Karpas-422 (cell line): Measurements from ENCODE around the gene MYO5C. TPM values are rescaled to one million over a fixed set of nuclear protein-coding genes. Genes with fewer than 3 reads are reported as not detected.

Experiments
- DNase-seq: peaks from one replicate; pipeline ENCODE4 v3.0.0-alpha.2; 2015
- H2AFZ ChIP-seq: fragments of 200-600 bp; sonication (generic); 2 replicates; pipeline ENCODE4 v1.6.1; 2014; ENCODE audit warnings: antibody characterized with exemption, low read length, mixed read lengths
- H3K27ac ChIP-seq: fragments of 200-600 bp; sonication (generic); 2 replicates; pipeline ENCODE4 v1.5.1; 2014; ENCODE audit warnings: mild to moderate bottlenecking, low read length, moderate library complexity
- H3K27me3 ChIP-seq: fragments of 200-600 bp; sonication (generic); 2 replicates; pipeline ENCODE4 v1.6.1; 2014; ENCODE audit warnings: low read length, mixed read lengths
- H3K36me3 ChIP-seq: fragments of 200-600 bp; sonication (generic); 2 replicates; pipeline ENCODE4 v1.6.1; 2014; ENCODE audit warnings: low read length, mixed read lengths; ENCODE audit not compliant: insufficient read depth
- H3K4me1 ChIP-seq: fragments of 200-600 bp; sonication (generic); 2 replicates; pipeline ENCODE4 v1.6.1; 2014; ENCODE audit warnings: mild to moderate bottlenecking, low read length, mixed read lengths
- H3K4me2 ChIP-seq: fragments of 200-600 bp; sonication (generic); 2 replicates; pipeline ENCODE4 v1.6.1; 2014; ENCODE audit warnings: low read length, low read depth, mild to moderate bottlenecking; ENCODE audit not compliant: poor library complexity, severe bottlenecking
- H3K4me3 ChIP-seq: fragments of 200-600 bp; sonication (generic); 2 replicates; pipeline ENCODE4 v1.5.1; 2014; ENCODE audit warnings: mild to moderate bottlenecking, antibody characterized with exemption, low read length, mixed read lengths
- H3K79me2 ChIP-seq: fragments of 200-600 bp; sonication (generic); 2 replicates; pipeline ENCODE4 v1.6.1; 2014; ENCODE audit warnings: mild to moderate bottlenecking, low read length, mixed read lengths
- H3K9ac ChIP-seq: fragments of 200-600 bp; sonication (generic); 2 replicates; pipeline ENCODE4 v1.6.0; 2014; ENCODE audit warnings: low read length
- H3K9me2 ChIP-seq: fragments of 200-600 bp; sonication (generic), shearing (Covaris generic); replicated peaks from 2 replicates; pipeline ENCODE4 v1.6.0; 2014; ENCODE audit warnings: mild to moderate bottlenecking, low read length, moderate library complexity; ENCODE audit not compliant: insufficient read depth
- H3K9me3 ChIP-seq: fragments of 300-700, 200-600 bp; sonication (generic); 2 replicates; pipeline ENCODE4 v1.6.1; 2014; ENCODE audit warnings: low read length, mixed read lengths
- H4K20me1 ChIP-seq: fragments of 200-600 bp; sonication (generic); 2 replicates; pipeline ENCODE4 v1.6.1; 2014; ENCODE audit warnings: mild to moderate bottlenecking, antibody characterized with exemption, low read length, low read depth; ENCODE audit not compliant: insufficient read depth
- total RNA-seq: library from RNA; depleted of rRNA; stranded (reverse); fragments of >200 nt; shearing (Covaris generic); gene quantifications from 2 replicates; pipeline ENCODE4 v1.2.3, GENCODE V29; 2014; ENCODE audit warnings: low replicate concordance

MYO5C gene
- total RNA-seq, 1 experiment from 2014 or later, result 0.22 TPM

GRCh38 chr15:52153900-52154895, 141.4 kb downstream of the MYO5C start:
- peaks cover 38% of the 10 kb centered on the region for H3K4me1 ChIP-seq
- no peak for DNase-seq
- no peaks in the 10 kb centered on the region for H3K27me3 ChIP-seq
- no peak overlapping the region for H3K4me3 ChIP-seq
- H3K9ac ChIP-seq, result no peak overlapping the region
- H3K36me3 ChIP-seq, result no peaks in the 10 kb centered on the region
- no peak overlapping the region for H3K27ac ChIP-seq
- no peak overlapping the region for H3K4me2 ChIP-seq
- no peaks in the 10 kb centered on the region for H3K79me2 ChIP-seq
- no peaks in the 10 kb centered on the region for H4K20me1 ChIP-seq
- no peaks in the 10 kb centered on the region for H3K9me3 ChIP-seq
- no peaks in the 10 kb centered on the region for H3K9me2 ChIP-seq
- H2AFZ ChIP-seq, result no peak overlapping the region

- H3K9ac ChIP-seq, result peak overlapping the region; percentile 31; the same call in 1 of the 2 replicates
- H3K36me3 ChIP-seq, result no peaks in the 10 kb centered on the region
- peaks cover 38% of the 10 kb centered on the region for H3K4me1 ChIP-seq
- H3K27ac ChIP-seq, result peak overlapping the region; percentile 67
- DNase-seq, result no peak
- no peaks in the 10 kb centered on the region for H3K79me2 ChIP-seq
- no peaks in the 10 kb centered on the region for H3K9me3 ChIP-seq
- H3K4me2 ChIP-seq, result peak overlapping the region; percentile 50
- H2AFZ ChIP-seq, result peak overlapping the region; percentile 9; the same call in 1 of the 2 replicates
- no peaks in the 10 kb centered on the region for H3K9me2 ChIP-seq
- peak overlapping the region; percentile 1; the same call in 1 of the 2 replicates for H3K4me3 ChIP-seq
- H3K27me3 ChIP-seq, result no peaks in the 10 kb centered on the region
- H4K20me1 ChIP-seq, result no peaks in the 10 kb centered on the region
These were observed 144.3 kb downstream of the MYO5C start for GRCh38 chr15:52151353-52151752.

DNA sequence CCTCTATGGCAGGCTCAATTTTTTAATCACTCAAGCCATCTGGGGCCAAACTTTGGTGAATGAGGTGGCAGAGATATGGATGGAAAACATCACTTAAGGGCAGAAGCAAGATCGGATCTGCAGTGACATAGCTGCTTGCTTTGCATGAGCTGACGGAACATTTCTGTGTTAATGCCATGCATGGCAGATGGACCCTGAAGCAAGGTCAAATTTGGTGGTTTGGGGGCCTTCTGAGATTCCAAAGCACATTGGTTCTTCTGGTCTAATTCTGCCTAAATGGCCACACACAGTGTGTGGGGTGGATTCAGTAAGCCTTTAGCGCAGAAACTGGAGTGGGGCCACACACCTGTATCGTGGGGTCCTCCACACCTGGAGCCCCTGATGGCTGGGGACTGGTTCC, 144.7 kb downstream of the MYO5C start:
- Histone ChIP-seq H3K9ac (peak overlapping the region; percentile 31; the same call in 1 of the 2 replicates), H3K79me2 (no peaks in the 10 kb centered on the region), H3K4me2 (peak overlapping the region; percentile 50), H3K36me3 (no peaks in the 10 kb centered on the region), H3K4me3 (peak overlapping the region; percentile 1; the same call in 1 of the 2 replicates), H3K9me3 (no peaks in the 10 kb centered on the region), H3K27me3 (no peaks in the 10 kb centered on the region), H3K27ac (peak overlapping the region; percentile 67), H4K20me1 (no peaks in the 10 kb centered on the region), H2AFZ (peak overlapping the region; percentile 9; the same call in 1 of the 2 replicates), H3K4me1 (peaks cover 36% of the 10 kb centered on the region), H3K9me2 (no peaks in the 10 kb centered on the region)
- DNase-seq, result peak; percentile 82

DNA sequence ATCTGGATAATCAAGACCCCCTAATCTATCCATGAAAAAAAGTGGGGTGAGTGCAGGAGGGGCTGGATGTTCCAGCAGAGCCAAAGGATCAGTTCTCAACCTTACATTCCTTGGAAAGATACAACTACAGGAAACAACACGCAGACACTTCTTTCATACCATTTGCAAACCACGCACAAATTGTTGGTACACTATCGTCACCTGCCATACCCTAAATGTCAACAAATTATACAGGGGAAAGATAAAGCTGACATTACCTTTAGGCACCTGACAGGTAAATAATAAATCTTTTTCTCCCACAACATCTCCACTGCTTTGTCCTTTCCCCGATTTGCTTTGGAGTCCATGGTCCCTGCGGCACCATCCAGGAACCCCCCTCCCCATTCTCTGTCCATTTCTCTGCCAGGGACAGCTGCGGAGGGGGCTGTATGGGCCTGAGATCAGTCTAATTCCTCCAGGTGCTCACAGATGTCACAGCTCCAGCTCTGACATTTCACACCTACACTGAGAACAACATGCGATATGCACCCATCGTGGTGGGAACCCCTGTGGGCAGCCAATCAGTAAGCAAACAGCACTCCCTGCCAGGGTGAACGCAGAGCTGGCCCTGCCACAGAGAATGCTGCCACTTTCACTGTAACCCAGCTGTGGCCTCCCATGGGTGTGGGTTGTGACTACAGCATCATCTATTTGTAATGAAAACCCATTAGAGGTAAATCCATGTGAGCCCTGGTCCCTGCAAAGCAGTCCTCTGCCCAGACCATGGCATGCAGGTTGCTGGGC, 145.4 kb downstream of the MYO5C start:
- DNase-seq, result peak; percentile 62
- Histone ChIP-seq H4K20me1 (no peaks in the 10 kb centered on the region), H3K4me2 (peak overlapping the region; percentile 50), H3K27ac (peak overlapping the region; percentile 67), H3K79me2 (no peaks in the 10 kb centered on the region), H3K9ac (no peak overlapping the region; the same call in 1 of the 2 replicates), H3K36me3 (no peaks in the 10 kb centered on the region), H3K9me3 (no peaks in the 10 kb centered on the region), H3K4me1 (peaks cover 29% of the 10 kb centered on the region), H3K9me2 (no peaks in the 10 kb centered on the region), H3K4me3 (peak overlapping the region; percentile 1; the same call in 1 of the 2 replicates), H2AFZ (no peak overlapping the region), H3K27me3 (no peaks in the 10 kb centered on the region)

GRCh38 chr15:52148403-52148802, 147.2 kb downstream of the MYO5C start:
- no peak for DNase-seq
- H3K9me3 ChIP-seq, result no peaks in the 10 kb centered on the region
- H3K27ac ChIP-seq, result no peak overlapping the region
- H4K20me1 ChIP-seq, result no peaks in the 10 kb centered on the region
- H3K4me1 ChIP-seq, result peaks cover 26% of the 10 kb centered on the region
- H3K9me2 ChIP-seq, result no peaks in the 10 kb centered on the region
- H3K4me3 ChIP-seq, result no peak overlapping the region
- no peaks in the 10 kb centered on the region for H3K36me3 ChIP-seq
- H3K4me2 ChIP-seq, result no peak overlapping the region
- no peak overlapping the region for H2AFZ ChIP-seq
- H3K9ac ChIP-seq, result no peak overlapping the region
- no peaks in the 10 kb centered on the region for H3K27me3 ChIP-seq
- no peaks in the 10 kb centered on the region for H3K79me2 ChIP-seq

DNA sequence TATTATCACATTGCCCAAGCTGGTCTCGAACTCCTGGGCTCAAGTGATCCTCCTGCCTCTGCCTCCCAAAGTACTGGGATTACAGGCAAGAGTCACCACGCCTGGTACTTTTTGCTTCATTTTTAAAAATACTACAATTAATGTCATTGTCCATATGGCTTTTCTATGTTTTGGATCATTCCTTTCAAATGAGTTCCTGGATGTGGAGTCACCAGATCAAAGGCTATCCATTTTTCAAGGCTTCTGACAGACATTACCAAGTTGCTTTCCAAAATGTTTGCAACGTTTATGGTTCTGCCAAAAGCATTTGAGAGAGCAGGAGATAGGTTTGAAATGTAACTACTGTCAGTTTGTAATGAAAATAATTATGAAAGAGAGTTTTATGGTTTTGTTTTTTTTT, 148.8 kb downstream of the MYO5C start:
- H3K36me3 ChIP-seq, result no peaks in the 10 kb centered on the region

GRCh38 chr15:52146261-52146660, 149.3 kb downstream of the MYO5C start:
- DNase-seq, result no peak
- no peaks in the 10 kb centered on the region for H3K36me3 ChIP-seq
- no peaks in the 10 kb centered on the region for H3K27me3 ChIP-seq
- no peak overlapping the region for H3K9ac ChIP-seq
- H3K79me2 ChIP-seq, result no peaks in the 10 kb centered on the region
- no peak overlapping the region for H3K27ac ChIP-seq
- H3K9me2 ChIP-seq, result no peaks in the 10 kb centered on the region
- H3K4me3 ChIP-seq, result no peak overlapping the region
- peaks cover 21% of the 10 kb centered on the region for H3K4me1 ChIP-seq
- no peak overlapping the region for H2AFZ ChIP-seq
- H4K20me1 ChIP-seq, result no peaks in the 10 kb centered on the region
- H3K9me3 ChIP-seq, result no peaks in the 10 kb centered on the region
- H3K4me2 ChIP-seq, result no peak overlapping the region

More for the DNA sequence above, 148.8 kb downstream of the MYO5C start:
- no peaks in the 10 kb centered on the region for H3K9me2 ChIP-seq
- H3K4me3 ChIP-seq, result no peak overlapping the region
- H3K4me1 ChIP-seq, result peaks cover 26% of the 10 kb centered on the region
- H4K20me1 ChIP-seq, result no peaks in the 10 kb centered on the region
- H3K9ac ChIP-seq, result no peak overlapping the region
- no peaks in the 10 kb centered on the region for H3K79me2 ChIP-seq
- H3K9me3 ChIP-seq, result no peaks in the 10 kb centered on the region
- no peak overlapping the region for H3K27ac ChIP-seq
- no peaks in the 10 kb centered on the region for H3K27me3 ChIP-seq
- no peak overlapping the region for H3K4me2 ChIP-seq
- no peak overlapping the region for H2AFZ ChIP-seq
- DNase-seq, result no peak
